ENCODE measurements around the gene FHDC1. TPM values are rescaled to one million over a fixed set of nuclear protein-coding genes. Genes with fewer than 3 reads are reported as not detected.

Gene FHDC1
- total RNA-seq, 1 experiment from 2014 or later = 0.21 TPM

- H3K4me3 ChIP-seq (ENCODE audit: low read depth in 2 of 2, low read length in 2 of 2) = no peak overlapping the region
- ATAC-seq (no peak), DNase-seq (ENCODE audit: low read depth, low spot score) (no peak)
- no peaks in the 10 kb centered on the region for H3K36me3 ChIP-seq (ENCODE audit: control insufficient read depth, insufficient read depth, low read length)
- no peak for TF ChIP-seq TCF7L2 (IDR thresholded peaks at IDR 0.05; ENCODE audit: low read depth, low read length)
- no peak for TF ChIP-seq POLR2AphosphoS5 (IDR thresholded peaks at IDR 0.05; ENCODE audit: low read depth, low read length)
- TF ChIP-seq REST (IDR thresholded peaks at IDR 0.05; ENCODE audit: insufficient read depth in 1 of 2, low read depth in 2 of 2, low read length in 1 of 2) = no peak
- no peak for TF ChIP-seq SIN3A (IDR thresholded peaks at IDR 0.05; ENCODE audit: borderline replicate concordance, insufficient read depth, low read depth, low read length)
- TF ChIP-seq CTCF (IDR thresholded peaks at IDR 0.05) = no peak
- intact Hi-C loops (cut with micrococcal nuclease; ENCODE audit: unreplicated experiment) (no loop called here), in situ Hi-C loops (cut with HindIII; ENCODE audit: low pct_unique_long_range_greater_than_20kb, low sequenced_read_pairs) (no loop called here)
- no peaks in the 10 kb centered on the region for H3K9me3 ChIP-seq (ENCODE audit: control insufficient read depth, insufficient read depth, low read depth, low read length)
- no TSS peak for BruUV-seq (replicated peaks)
- no peaks in the 10 kb centered on the region for H3K4me1 ChIP-seq (ENCODE audit: control insufficient read depth, insufficient read depth, low read length)
- H3K27ac ChIP-seq (ENCODE audit: low read length) = no peak overlapping the region
- H3K27me3 ChIP-seq (ENCODE audit: control insufficient read depth, insufficient read depth, low read length) = no peaks in the 10 kb centered on the region
- CTCF ChIA-PET = no interaction called here
- POLR2A ChIA-PET = no interaction called here
Observed at GRCh38 chr4:152965611-152966010, 29.5 kb downstream of the FHDC1 start.

- in situ Hi-C loops (cut with HindIII; ENCODE audit: low pct_unique_long_range_greater_than_20kb, low sequenced_read_pairs) (no loop called here), intact Hi-C loops (cut with micrococcal nuclease; ENCODE audit: unreplicated experiment) (no loop called here)
- no peak overlapping the region for H3K4me3 ChIP-seq (ENCODE audit: low read depth in 2 of 2, low read length in 2 of 2)
- DNase-seq (ENCODE audit: low read depth, low spot score) = no peak
- ChIA-PET CTCF (no interaction called here), POLR2A (no interaction called here)
- TF ChIP-seq CTCF (IDR thresholded peaks at IDR 0.05) (no peak), POLR2AphosphoS5 (IDR thresholded peaks at IDR 0.05; ENCODE audit: low read depth, low read length) (no peak), REST (IDR thresholded peaks at IDR 0.05; ENCODE audit: insufficient read depth in 1 of 2, low read depth in 2 of 2, low read length in 1 of 2) (no peak), TCF7L2 (IDR thresholded peaks at IDR 0.05; ENCODE audit: low read depth, low read length) (no peak), SIN3A (IDR thresholded peaks at IDR 0.05; ENCODE audit: borderline replicate concordance, insufficient read depth, low read depth, low read length) (no peak)
- no peak overlapping the region for H3K27ac ChIP-seq (ENCODE audit: low read length)
- H3K9me3 ChIP-seq (ENCODE audit: control insufficient read depth, insufficient read depth, low read depth, low read length) = no peaks in the 10 kb centered on the region
- H3K4me1 ChIP-seq (ENCODE audit: control insufficient read depth, insufficient read depth, low read length) = no peaks in the 10 kb centered on the region
- BruUV-seq (replicated peaks) = no TSS peak
- H3K27me3 ChIP-seq (ENCODE audit: control insufficient read depth, insufficient read depth, low read length) = no peaks in the 10 kb centered on the region
- no peak for ATAC-seq
- no peaks in the 10 kb centered on the region for H3K36me3 ChIP-seq (ENCODE audit: control insufficient read depth, insufficient read depth, low read length)
Observed at GRCh38 chr4:152967907-152968306, 31.8 kb downstream of the FHDC1 start.
